Fibroblast of pulmonary artery (primary cell): ENCODE measurements around the gene ADORA1.

Experiments used
- DNase-seq: peaks from one replicate; pipeline ENCODE4 v3.0.0-alpha.2; 2010; ENCODE audit warnings: low read depth
- H3K4me3 ChIP-seq: replicated peaks from 2 replicates; pipeline ENCODE4 v1.5.1; 2011; ENCODE audit warnings: low read depth, mild to moderate bottlenecking, control low read depth, low read length, moderate library complexity
- TF ChIP-seq, protein P1 (sequence below): IDR thresholded peaks from 2 replicates; pipeline ENCODE4 v1.5.1; 2011; ENCODE audit warnings: mild to moderate bottlenecking, control low read depth, low read length, inconsistent platforms; ENCODE audit errors: missing control alignments

Gene ADORA1

DNA sequence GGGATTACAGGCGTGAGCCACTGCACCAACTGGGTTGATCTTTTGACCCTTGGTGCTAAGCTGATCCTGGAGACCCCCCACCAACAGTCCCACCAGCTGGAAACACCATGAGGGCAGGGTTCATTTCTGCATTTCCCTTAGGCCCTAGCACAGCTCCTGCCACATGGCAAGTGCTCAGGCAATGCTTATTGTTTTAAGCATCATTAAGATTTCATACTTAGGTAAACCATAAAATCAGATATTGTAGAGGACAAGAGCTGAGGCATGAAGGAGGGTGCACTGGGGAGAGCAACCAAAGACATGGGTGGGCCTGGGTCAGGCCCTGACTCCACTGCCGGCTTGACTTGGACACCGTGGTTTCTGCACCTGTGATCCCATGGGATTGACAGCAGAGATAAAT lies 84.3 kb downstream of the ADORA1 start:
- no peak overlapping the region for H3K4me3 ChIP-seq
- TF ChIP-seq, protein P1, sequence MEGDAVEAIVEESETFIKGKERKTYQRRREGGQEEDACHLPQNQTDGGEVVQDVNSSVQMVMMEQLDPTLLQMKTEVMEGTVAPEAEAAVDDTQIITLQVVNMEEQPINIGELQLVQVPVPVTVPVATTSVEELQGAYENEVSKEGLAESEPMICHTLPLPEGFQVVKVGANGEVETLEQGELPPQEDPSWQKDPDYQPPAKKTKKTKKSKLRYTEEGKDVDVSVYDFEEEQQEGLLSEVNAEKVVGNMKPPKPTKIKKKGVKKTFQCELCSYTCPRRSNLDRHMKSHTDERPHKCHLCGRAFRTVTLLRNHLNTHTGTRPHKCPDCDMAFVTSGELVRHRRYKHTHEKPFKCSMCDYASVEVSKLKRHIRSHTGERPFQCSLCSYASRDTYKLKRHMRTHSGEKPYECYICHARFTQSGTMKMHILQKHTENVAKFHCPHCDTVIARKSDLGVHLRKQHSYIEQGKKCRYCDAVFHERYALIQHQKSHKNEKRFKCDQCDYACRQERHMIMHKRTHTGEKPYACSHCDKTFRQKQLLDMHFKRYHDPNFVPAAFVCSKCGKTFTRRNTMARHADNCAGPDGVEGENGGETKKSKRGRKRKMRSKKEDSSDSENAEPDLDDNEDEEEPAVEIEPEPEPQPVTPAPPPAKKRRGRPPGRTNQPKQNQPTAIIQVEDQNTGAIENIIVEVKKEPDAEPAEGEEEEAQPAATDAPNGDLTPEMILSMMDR, result no peak
- no peak for DNase-seq

DNA sequence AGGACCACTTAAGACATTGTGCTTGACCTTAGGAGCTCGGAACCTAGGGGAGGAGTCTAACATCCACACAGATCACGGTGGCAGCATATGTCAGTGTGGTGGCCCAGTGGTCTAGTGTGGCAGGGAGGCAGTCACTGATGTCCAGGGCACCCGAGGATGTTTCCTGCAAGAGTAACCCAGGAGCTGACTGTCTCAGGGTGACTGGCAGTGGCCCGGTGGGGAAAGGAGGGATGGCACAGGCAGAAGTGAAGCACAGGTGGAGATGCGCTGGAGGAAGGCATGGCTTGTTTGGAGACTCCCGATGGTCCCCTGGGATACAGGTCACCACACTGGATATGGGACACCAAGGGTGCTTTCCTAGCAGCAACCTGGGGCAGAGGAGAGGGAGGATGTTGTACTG lies 85.6 kb downstream of the ADORA1 start:
- DNase-seq, result no peak
- no peak overlapping the region for H3K4me3 ChIP-seq
- TF ChIP-seq, protein P1, result no peak

DNA sequence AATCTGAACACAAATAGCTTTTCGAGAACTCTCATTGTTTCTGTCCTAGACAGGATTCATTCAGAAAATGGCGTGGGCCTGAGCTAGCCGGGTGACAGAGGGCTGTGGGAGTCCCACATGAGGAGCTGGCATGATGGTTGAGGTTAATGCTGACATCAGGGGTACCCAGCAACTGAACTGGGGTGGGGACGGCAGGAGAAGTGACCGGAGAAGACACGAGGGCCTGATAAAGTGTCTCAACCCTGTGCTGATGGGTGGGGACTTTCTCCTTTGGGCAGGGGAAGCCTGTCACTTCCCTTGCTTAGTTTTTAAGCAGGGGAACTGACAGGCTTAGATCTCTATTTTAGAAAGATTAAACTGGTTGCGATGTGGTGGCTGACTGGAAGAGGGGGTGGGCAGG lies 87.3 kb downstream of the ADORA1 start:
- no peak overlapping the region for H3K4me3 ChIP-seq
- DNase-seq, result no peak
- TF ChIP-seq, protein P1, result no peak

DNA sequence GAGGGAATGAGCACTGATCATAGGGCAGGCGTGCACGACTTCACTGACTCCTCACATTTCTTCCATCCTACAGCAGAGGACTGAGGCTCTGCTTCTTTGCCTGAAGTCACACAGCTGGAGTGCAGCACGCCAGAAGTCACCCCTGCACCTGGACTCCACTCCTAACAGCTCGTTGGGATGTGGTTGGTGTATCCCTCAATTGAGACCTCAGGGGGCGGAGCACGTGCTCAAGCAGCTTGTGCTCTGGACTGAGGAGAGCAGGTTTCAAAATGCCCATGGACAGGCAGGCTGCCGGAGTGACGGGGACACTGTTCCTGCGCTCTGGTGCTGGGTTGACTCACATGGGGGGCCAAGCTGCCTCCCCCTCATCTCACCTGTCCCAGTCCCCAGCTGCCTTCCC lies 88.0 kb downstream of the ADORA1 start:
- no peak for DNase-seq
- TF ChIP-seq, protein P1, result no peak
- no peak overlapping the region for H3K4me3 ChIP-seq

DNA sequence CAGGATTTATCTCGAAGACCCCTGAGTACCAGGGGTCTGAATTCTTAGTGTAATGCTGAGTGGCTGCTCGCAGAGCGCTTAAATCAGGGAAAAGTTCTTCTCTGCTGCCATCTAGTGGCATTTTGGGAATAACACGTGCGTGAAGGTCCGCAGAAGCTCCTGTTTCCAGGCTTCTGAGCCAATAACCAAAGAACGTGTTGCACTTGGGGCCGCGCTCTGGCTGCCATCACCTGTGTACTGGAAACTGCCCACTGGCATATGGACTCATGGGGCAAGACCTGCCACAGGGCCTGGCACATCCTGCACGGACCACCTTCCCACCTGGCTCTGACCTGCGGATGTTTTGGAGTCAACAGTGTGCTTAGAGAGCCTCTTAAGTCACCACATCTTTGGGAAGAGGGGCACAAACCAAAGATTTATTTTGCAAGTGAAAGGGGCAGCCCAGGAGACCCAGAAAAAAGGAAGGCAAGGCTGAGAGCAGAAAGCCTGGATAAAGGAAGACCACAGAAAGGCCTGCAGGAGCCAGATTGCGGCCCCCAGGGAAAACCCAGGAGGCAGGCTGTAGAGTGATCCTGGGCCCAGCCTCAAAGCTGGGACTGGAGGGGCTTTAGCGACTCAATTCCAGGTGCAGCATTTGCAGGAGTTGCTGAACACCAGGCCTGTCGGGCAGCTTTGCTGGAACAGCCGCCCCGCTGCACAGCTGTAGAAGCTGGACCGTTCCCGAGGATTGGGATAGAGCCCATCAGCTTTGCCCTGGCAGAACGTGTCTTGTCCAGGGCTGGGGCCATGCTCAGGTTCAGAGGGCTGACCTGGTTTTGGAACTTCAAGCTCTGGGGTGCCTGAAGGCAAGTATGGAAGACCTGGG lies 89.0 kb downstream of the ADORA1 start:
- peak; percentile 83 for DNase-seq
- no peak overlapping the region for H3K4me3 ChIP-seq
- TF ChIP-seq, protein P1, result peak; percentile 65
